HEK293 (cell line): ENCODE data around the gene SRF.

Experiments
- KLF9 ChIP-seq: fragments of 450-650 bp; formaldehyde crosslinking; IDR thresholded peaks from 2 replicates; pipeline ENCODE4 v1.5.1; 2016; ENCODE audit warnings: missing biosample characterization, missing genetic modification characterization, low read depth
- SETDB1 ChIP-seq: IDR thresholded peaks from one replicate; pipeline ENCODE4 v1.6.1; 2017; ENCODE audit warnings: mild to moderate bottlenecking, low read length, moderate library complexity, mixed read lengths; ENCODE audit not compliant: insufficient read length
- ZBTB7A ChIP-seq: fragments of 450-650 bp; formaldehyde crosslinking; IDR thresholded peaks from 2 replicates; pipeline ENCODE4 v1.5.1; 2016; ENCODE audit warnings: low read depth, missing biosample characterization, missing genetic modification characterization
- ZEB2 ChIP-seq: fragments of 450-650 bp; formaldehyde crosslinking; IDR thresholded peaks from 2 replicates; pipeline ENCODE4 v1.5.1; 2016; ENCODE audit warnings: missing biosample characterization, missing genetic modification characterization
- ZNF530 ChIP-seq: fragments of 450-650 bp; formaldehyde crosslinking; IDR thresholded peaks from 2 replicates; pipeline ENCODE4 v1.5.1; 2016; ENCODE audit warnings: low read depth, missing biosample characterization, missing genetic modification characterization
- ZNF610 ChIP-seq: fragments of 450-650 bp; formaldehyde crosslinking; IDR thresholded peaks from 2 replicates; pipeline ENCODE4 v1.5.1; 2016; ENCODE audit warnings: missing biosample characterization, missing genetic modification characterization, borderline replicate concordance
- ZNF837 ChIP-seq: fragments of 450-650 bp; formaldehyde crosslinking; IDR thresholded peaks from 2 replicates; pipeline ENCODE4 v1.5.1; 2016; ENCODE audit warnings: missing biosample characterization, missing genetic modification characterization
- TF ChIP-seq, protein P1 (sequence below): fragments of 450-650 bp; formaldehyde crosslinking; IDR thresholded peaks from 2 replicates; pipeline ENCODE4 v1.5.1; 2016; ENCODE audit warnings: missing biosample characterization, missing genetic modification characterization
- TF ChIP-seq, protein P2 (sequence below): fragments of 450-650 bp; formaldehyde crosslinking; IDR thresholded peaks from 2 replicates; pipeline ENCODE4 v1.5.1; 2016; ENCODE audit warnings: missing biosample characterization, missing genetic modification characterization, low read depth
- TF ChIP-seq, protein P3 (sequence below): fragments of 450-650 bp; formaldehyde crosslinking; IDR thresholded peaks from 2 replicates; pipeline ENCODE4 v1.5.1; 2016; ENCODE audit warnings: missing biosample characterization, missing genetic modification characterization
- TF ChIP-seq, protein P4 (sequence below): fragments of 450-650 bp; formaldehyde crosslinking; conservative IDR thresholded peaks from 2 replicates; pipeline ENCODE4 v1.5.1; 2016; ENCODE audit warnings: low read depth, missing biosample characterization, missing genetic modification characterization
- TF ChIP-seq, protein P5 (sequence below): fragments of 450-650 bp; formaldehyde crosslinking; conservative IDR thresholded peaks from 2 replicates; pipeline ENCODE4 v1.5.1; 2016; ENCODE audit warnings: low read depth, missing biosample characterization, missing genetic modification characterization

DNA sequence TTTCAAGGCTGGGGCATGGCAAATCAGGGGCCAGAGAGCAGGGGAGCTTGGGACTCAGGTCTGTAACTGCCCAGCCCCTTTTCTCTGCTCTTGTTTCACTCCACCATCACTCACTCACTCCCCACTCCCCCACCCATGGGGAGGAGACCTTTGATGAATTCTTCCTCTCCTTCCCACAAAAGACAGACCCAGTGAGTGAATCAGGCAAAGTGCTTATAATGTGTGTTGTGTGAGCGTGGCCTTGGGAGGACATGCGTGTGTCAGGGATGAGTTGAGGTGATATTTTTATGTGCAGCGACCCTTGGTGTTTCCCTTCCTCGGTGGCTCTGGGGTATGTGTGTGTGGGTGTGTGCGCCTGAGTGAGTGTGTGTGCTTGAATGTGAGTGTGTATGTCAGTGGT is 9.9 kb downstream of the SRF start:
- TF ChIP-seq, protein P1, sequence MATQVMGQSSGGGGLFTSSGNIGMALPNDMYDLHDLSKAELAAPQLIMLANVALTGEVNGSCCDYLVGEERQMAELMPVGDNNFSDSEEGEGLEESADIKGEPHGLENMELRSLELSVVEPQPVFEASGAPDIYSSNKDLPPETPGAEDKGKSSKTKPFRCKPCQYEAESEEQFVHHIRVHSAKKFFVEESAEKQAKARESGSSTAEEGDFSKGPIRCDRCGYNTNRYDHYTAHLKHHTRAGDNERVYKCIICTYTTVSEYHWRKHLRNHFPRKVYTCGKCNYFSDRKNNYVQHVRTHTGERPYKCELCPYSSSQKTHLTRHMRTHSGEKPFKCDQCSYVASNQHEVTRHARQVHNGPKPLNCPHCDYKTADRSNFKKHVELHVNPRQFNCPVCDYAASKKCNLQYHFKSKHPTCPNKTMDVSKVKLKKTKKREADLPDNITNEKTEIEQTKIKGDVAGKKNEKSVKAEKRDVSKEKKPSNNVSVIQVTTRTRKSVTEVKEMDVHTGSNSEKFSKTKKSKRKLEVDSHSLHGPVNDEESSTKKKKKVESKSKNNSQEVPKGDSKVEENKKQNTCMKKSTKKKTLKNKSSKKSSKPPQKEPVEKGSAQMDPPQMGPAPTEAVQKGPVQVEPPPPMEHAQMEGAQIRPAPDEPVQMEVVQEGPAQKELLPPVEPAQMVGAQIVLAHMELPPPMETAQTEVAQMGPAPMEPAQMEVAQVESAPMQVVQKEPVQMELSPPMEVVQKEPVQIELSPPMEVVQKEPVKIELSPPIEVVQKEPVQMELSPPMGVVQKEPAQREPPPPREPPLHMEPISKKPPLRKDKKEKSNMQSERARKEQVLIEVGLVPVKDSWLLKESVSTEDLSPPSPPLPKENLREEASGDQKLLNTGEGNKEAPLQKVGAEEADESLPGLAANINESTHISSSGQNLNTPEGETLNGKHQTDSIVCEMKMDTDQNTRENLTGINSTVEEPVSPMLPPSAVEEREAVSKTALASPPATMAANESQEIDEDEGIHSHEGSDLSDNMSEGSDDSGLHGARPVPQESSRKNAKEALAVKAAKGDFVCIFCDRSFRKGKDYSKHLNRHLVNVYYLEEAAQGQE (tag by site-specific recombination) = no peak
- TF ChIP-seq, protein P2, sequence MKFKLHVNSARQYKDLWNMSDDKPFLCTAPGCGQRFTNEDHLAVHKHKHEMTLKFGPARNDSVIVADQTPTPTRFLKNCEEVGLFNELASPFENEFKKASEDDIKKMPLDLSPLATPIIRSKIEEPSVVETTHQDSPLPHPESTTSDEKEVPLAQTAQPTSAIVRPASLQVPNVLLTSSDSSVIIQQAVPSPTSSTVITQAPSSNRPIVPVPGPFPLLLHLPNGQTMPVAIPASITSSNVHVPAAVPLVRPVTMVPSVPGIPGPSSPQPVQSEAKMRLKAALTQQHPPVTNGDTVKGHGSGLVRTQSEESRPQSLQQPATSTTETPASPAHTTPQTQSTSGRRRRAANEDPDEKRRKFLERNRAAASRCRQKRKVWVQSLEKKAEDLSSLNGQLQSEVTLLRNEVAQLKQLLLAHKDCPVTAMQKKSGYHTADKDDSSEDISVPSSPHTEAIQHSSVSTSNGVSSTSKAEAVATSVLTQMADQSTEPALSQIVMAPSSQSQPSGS (tag by site-specific recombination) = no peak
- TF ChIP-seq, protein P3, sequence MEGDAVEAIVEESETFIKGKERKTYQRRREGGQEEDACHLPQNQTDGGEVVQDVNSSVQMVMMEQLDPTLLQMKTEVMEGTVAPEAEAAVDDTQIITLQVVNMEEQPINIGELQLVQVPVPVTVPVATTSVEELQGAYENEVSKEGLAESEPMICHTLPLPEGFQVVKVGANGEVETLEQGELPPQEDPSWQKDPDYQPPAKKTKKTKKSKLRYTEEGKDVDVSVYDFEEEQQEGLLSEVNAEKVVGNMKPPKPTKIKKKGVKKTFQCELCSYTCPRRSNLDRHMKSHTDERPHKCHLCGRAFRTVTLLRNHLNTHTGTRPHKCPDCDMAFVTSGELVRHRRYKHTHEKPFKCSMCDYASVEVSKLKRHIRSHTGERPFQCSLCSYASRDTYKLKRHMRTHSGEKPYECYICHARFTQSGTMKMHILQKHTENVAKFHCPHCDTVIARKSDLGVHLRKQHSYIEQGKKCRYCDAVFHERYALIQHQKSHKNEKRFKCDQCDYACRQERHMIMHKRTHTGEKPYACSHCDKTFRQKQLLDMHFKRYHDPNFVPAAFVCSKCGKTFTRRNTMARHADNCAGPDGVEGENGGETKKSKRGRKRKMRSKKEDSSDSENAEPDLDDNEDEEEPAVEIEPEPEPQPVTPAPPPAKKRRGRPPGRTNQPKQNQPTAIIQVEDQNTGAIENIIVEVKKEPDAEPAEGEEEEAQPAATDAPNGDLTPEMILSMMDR (tag by site-specific recombination) = no peak
- TF ChIP-seq ZNF837 (tag by site-specific recombination) (no peak), ZEB2 (no peak), SETDB1 (no peak), ZNF530 (tag by site-specific recombination) (no peak), ZBTB7A (tag by site-specific recombination) (no peak), ZNF610 (tag by site-specific recombination) (no peak), KLF9 (tag by site-specific recombination) (peak; percentile 42; the same call in 1 of the 2 replicates)
- TF ChIP-seq, protein P4, sequence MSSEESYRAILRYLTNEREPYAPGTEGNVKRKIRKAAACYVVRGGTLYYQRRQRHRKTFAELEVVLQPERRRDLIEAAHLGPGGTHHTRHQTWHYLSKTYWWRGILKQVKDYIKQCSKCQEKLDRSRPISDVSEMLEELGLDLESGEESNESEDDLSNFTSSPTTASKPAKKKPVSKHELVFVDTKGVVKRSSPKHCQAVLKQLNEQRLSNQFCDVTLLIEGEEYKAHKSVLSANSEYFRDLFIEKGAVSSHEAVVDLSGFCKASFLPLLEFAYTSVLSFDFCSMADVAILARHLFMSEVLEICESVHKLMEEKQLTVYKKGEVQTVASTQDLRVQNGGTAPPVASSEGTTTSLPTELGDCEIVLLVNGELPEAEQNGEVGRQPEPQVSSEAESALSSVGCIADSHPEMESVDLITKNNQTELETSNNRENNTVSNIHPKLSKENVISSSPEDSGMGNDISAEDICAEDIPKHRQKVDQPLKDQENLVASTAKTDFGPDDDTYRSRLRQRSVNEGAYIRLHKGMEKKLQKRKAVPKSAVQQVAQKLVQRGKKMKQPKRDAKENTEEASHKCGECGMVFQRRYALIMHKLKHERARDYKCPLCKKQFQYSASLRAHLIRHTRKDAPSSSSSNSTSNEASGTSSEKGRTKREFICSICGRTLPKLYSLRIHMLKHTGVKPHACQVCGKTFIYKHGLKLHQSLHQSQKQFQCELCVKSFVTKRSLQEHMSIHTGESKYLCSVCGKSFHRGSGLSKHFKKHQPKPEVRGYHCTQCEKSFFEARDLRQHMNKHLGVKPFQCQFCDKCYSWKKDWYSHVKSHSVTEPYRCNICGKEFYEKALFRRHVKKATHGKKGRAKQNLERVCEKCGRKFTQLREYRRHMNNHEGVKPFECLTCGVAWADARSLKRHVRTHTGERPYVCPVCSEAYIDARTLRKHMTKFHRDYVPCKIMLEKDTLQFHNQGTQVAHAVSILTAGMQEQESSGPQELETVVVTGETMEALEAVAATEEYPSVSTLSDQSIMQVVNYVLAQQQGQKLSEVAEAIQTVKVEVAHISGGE (tag by site-specific recombination) = no peak
- TF ChIP-seq, protein P5, sequence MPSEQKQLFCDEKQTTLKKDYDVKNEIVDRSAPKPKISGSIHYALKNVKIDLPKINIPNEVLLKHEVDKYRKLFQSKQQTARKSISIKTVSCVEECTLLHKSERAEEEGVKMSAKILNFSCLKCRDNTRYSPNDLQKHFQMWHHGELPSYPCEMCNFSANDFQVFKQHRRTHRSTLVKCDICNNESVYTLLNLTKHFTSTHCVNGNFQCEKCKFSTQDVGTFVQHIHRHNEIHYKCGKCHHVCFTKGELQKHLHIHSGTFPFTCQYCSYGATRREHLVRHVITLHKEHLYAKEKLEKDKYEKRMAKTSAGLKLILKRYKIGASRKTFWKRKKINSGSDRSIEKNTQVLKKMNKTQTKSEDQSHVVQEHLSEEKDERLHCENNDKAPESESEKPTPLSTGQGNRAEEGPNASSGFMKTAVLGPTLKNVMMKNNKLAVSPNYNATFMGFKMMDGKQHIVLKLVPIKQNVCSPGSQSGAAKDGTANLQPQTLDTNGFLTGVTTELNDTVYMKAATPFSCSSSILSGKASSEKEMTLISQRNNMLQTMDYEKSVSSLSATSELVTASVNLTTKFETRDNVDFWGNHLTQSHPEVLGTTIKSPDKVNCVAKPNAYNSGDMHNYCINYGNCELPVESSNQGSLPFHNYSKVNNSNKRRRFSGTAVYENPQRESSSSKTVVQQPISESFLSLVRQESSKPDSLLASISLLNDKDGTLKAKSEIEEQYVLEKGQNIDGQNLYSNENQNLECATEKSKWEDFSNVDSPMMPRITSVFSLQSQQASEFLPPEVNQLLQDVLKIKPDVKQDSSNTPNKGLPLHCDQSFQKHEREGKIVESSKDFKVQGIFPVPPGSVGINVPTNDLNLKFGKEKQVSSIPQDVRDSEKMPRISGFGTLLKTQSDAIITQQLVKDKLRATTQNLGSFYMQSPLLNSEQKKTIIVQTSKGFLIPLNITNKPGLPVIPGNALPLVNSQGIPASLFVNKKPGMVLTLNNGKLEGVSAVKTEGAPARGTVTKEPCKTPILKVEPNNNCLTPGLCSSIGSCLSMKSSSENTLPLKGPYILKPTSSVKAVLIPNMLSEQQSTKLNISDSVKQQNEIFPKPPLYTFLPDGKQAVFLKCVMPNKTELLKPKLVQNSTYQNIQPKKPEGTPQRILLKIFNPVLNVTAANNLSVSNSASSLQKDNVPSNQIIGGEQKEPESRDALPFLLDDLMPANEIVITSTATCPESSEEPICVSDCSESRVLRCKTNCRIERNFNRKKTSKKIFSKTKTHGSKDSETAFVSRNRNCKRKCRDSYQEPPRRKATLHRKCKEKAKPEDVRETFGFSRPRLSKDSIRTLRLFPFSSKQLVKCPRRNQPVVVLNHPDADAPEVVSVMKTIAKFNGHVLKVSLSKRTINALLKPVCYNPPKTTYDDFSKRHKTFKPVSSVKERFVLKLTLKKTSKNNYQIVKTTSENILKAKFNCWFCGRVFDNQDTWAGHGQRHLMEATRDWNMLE (tag by site-specific recombination) = no peak
